ENCODE measurements around the gene CENPU. TPM values are rescaled to one million over a fixed set of nuclear protein-coding genes. Genes with fewer than 3 reads are reported as not detected.
A peak's percentile ranks its signal among the peaks of the same experiment; 100 is the strongest.
"Not testable (repeated sequence)": the region's sequence is repeated elsewhere in the genome, so short reads cannot be mapped to it uniquely, and the experiment has no call there.

CENPU gene, protein sequence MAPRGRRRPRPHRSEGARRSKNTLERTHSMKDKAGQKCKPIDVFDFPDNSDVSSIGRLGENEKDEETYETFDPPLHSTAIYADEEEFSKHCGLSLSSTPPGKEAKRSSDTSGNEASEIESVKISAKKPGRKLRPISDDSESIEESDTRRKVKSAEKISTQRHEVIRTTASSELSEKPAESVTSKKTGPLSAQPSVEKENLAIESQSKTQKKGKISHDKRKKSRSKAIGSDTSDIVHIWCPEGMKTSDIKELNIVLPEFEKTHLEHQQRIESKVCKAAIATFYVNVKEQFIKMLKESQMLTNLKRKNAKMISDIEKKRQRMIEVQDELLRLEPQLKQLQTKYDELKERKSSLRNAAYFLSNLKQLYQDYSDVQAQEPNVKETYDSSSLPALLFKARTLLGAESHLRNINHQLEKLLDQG
- 154 and 229 TPM in 2 replicates for total RNA-seq (ENCODE audit: low replicate concordance)

DNA sequence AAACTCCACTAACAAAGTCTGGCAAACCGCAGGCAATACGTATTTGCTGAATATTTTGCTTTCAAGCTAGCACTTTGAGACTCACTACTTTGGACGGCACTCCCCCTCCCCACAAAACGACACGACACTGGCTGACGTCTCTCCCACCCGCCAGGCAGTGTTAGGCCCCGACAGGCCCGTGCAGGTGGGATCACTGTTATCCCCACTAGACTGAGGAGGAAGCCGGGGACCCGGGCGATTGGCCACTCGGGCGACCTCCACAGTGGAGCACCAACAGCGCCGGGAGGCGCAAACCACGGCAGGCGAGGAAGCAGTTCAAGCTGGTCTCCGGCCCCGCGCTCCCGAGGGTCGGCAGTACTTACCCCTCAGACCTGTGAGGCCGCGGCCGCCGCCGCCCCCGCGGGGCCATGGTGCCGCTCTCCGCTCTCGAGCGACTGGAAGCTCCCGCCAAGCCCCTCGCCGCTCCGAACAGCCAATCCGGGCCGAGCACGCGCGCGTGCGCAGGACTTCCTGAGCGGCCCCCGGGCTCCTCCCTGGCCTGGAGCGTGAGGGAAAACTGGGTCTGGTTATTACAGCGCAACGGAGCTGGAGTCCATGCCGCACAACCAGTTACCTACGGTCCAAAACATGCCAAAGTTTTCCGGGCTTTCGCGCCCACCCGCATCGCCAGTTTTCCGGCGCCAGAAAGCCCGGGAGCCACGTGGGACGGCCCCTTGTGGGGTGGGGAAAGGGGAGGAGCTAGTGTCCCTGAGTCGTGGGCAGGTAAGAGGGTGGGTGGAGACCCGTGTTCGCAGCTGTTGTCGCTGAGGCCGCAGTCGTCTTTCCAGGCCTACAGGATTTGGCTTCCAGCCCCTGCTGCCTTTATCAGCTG lies at the start of gene CENPU:
CENPU (minus strand) TSS at position 443 of the 871 bp plus-strand sequence; CDS start at position 409, 34 bp downstream.
- Histone ChIP-seq H3K36me3 (peaks cover 4% of the 10 kb centered on the region), H3K9ac (peak within 1 kb of the TSS; percentile 73), H2AFZ (replicated peaks) (peak within 1 kb of the TSS; percentile 46), H4K20me1 (ENCODE audit: low read depth) (peaks cover 42% of the 10 kb centered on the region), H3K27me3 (no peaks in the 10 kb centered on the region), H3K9me3 (ENCODE audit: low read depth) (no peaks in the 10 kb centered on the region), H3K4me2 (peak within 1 kb of the TSS; percentile 91), H3K4me1 (peaks cover 32% of the 10 kb centered on the region), H3K79me2 (ENCODE audit: low read depth) (peaks cover 50% of the 10 kb centered on the region), H3K27ac (peak within 1 kb of the TSS; percentile 60), H3K4me3 (peak within 1 kb of the TSS; percentile 72), H3F3A (ENCODE audit: low read depth) (peaks cover 4% of the 10 kb centered on the region)
- H3K27me3 Mint-ChIP-seq (ENCODE audit: insufficient read depth, low read depth) = peaks cover 7% of the 10 kb centered on the region
- H3K27ac Mint-ChIP-seq = peak within 1 kb of the TSS; percentile 95
- H3K4me1 Mint-ChIP-seq = peaks cover 34% of the 10 kb centered on the region
- DNase-seq (ENCODE audit: low spot score) = peak; percentile 98
- TF ChIP-seq EZH2phosphoT487 (IDR thresholded peaks at IDR 0.05) = peak; percentile 18
- TF ChIP-seq, protein P1, sequence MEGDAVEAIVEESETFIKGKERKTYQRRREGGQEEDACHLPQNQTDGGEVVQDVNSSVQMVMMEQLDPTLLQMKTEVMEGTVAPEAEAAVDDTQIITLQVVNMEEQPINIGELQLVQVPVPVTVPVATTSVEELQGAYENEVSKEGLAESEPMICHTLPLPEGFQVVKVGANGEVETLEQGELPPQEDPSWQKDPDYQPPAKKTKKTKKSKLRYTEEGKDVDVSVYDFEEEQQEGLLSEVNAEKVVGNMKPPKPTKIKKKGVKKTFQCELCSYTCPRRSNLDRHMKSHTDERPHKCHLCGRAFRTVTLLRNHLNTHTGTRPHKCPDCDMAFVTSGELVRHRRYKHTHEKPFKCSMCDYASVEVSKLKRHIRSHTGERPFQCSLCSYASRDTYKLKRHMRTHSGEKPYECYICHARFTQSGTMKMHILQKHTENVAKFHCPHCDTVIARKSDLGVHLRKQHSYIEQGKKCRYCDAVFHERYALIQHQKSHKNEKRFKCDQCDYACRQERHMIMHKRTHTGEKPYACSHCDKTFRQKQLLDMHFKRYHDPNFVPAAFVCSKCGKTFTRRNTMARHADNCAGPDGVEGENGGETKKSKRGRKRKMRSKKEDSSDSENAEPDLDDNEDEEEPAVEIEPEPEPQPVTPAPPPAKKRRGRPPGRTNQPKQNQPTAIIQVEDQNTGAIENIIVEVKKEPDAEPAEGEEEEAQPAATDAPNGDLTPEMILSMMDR (IDR thresholded peaks at IDR 0.05) = peak; percentile 3
- peak; percentile 39 for TF ChIP-seq EZH2 (IDR thresholded peaks at IDR 0.05)
- H3K9me3 Mint-ChIP-seq = no peaks in the 10 kb centered on the region
- H3K36me3 Mint-ChIP-seq = peaks cover 14% of the 10 kb centered on the region
- H3K4me3 Mint-ChIP-seq = peak within 1 kb of the TSS; percentile 97

- no peak overlapping the region for H3K4me3 ChIP-seq
- peak overlapping the region; percentile 23 for H3K4me3 Mint-ChIP-seq
- no peaks in the 10 kb centered on the region for H3F3A ChIP-seq (ENCODE audit: low read depth)
- no peak for DNase-seq (ENCODE audit: low spot score)
- H3K27me3 ChIP-seq = no peaks in the 10 kb centered on the region
- no peak overlapping the region for H3K4me2 ChIP-seq
- no peak overlapping the region for H3K27ac ChIP-seq
- H3K9ac ChIP-seq = no peak overlapping the region
- H3K4me1 Mint-ChIP-seq = no peaks in the 10 kb centered on the region
- TF ChIP-seq EZH2phosphoT487 (IDR thresholded peaks at IDR 0.05) = no peak
- no peak for TF ChIP-seq EZH2 (IDR thresholded peaks at IDR 0.05)
- TF ChIP-seq, protein P1 (IDR thresholded peaks at IDR 0.05) = no peak
- H3K9me3 ChIP-seq (ENCODE audit: low read depth) = no peaks in the 10 kb centered on the region
- H2AFZ ChIP-seq (replicated peaks) = peak overlapping the region; percentile 26
- H3K27ac Mint-ChIP-seq = peak overlapping the region; percentile 66
- H3K36me3 Mint-ChIP-seq = peaks cover 4% of the 10 kb centered on the region
- peaks cover 5% of the 10 kb centered on the region for H3K9me3 Mint-ChIP-seq
- no peaks in the 10 kb centered on the region for H3K4me1 ChIP-seq
- peaks cover 4% of the 10 kb centered on the region for H3K27me3 Mint-ChIP-seq (ENCODE audit: insufficient read depth, low read depth)
- H3K79me2 ChIP-seq (ENCODE audit: low read depth) = no peaks in the 10 kb centered on the region
- H3K36me3 ChIP-seq = no peaks in the 10 kb centered on the region
- no peaks in the 10 kb centered on the region for H4K20me1 ChIP-seq (ENCODE audit: low read depth)
These were observed 49.0 kb upstream of the CENPU start for GRCh38 chr4:184782731-184783373.

- not testable (repeated sequence) for H3K27me3 Mint-ChIP-seq (ENCODE audit: insufficient read depth, low read depth); H3K4me1 Mint-ChIP-seq
These were observed 45.3 kb upstream of the CENPU start for GRCh38 chr4:184779160-184779559.

More at GRCh38 chr4:184779160-184779559, 45.3 kb upstream of the CENPU start:
- H4K20me1 ChIP-seq (ENCODE audit: low read depth); H2AFZ ChIP-seq (replicated peaks); H3K27me3 ChIP-seq; H3K27ac Mint-ChIP-seq; H3K79me2 ChIP-seq (ENCODE audit: low read depth); H3K4me3 Mint-ChIP-seq; H3K27ac ChIP-seq; H3K4me2 ChIP-seq; H3K9me3 ChIP-seq (ENCODE audit: low read depth); H3K9me3 Mint-ChIP-seq; H3K36me3 Mint-ChIP-seq; H3K4me3 ChIP-seq; DNase-seq (ENCODE audit: low spot score); H3K36me3 ChIP-seq; H3F3A ChIP-seq (ENCODE audit: low read depth); H3K4me1 ChIP-seq; H3K9ac ChIP-seq: not testable (repeated sequence)

Measured in neural progenitor cell (in vitro differentiated cells).